Measurements from ENCODE around the gene TMEM192. TPM values are rescaled to one million over a fixed set of nuclear protein-coding genes. Genes with fewer than 3 reads are reported as not detected.
"Not testable (repeated sequence)": the region's sequence is repeated elsewhere in the genome, so short reads cannot be mapped to it uniquely, and the experiment has no call there.

Gene TMEM192
- total RNA-seq, 1 donor from 2014 or later: 10.6 TPM

GRCh38 chr4:165025782-165026181 lies 86.9 kb downstream of the TMEM192 start:
- intact Hi-C loops (cut with DNase I); DNase-seq (ENCODE audit: low spot score): not testable (repeated sequence)

Other genes starting within 250 kb of the TMEM192 start
- not detected for gene APELA, start 235.7 kb downstream of the TMEM192 start, total RNA-seq
- 1.5 TPM for gene TRIM61, start 135.2 kb downstream of the TMEM192 start, total RNA-seq
- gene TRIM60, start 80.9 kb downstream of the TMEM192 start, total RNA-seq: not detected
- gene TRIM75, start 59.0 kb downstream of the TMEM192 start, total RNA-seq: not detected
- 13.1 TPM for gene KLHL2, start 94.7 kb upstream of the TMEM192 start, total RNA-seq
- gene MSMO1, start 214.8 kb upstream of the TMEM192 start, total RNA-seq: 19.8 TPM